ENCODE results near the gene ICAM3.
"Not testable (repeated sequence)": the region's sequence is repeated elsewhere in the genome, so short reads cannot be mapped to it uniquely, and the experiment has no call there.

ICAM3 gene

GRCh38 chr19:10339380-10339960 is at the start of gene ICAM3:
Gene ICAM3, minus strand, starts transcription at chr19:10339624. Its CDS starts 10 bp downstream, at chr19:10339614.
- peak; percentile 43 for DNase-seq (ENCODE audit: low read depth)

- DNase-seq (ENCODE audit: low read depth), result peak; percentile 76
These were observed 49.5 kb upstream of the ICAM3 start for GRCh38 chr19:10388957-10389356.

- no peak for DNase-seq (ENCODE audit: low read depth)
These were observed 45.2 kb upstream of the ICAM3 start for GRCh38 chr19:10384580-10384979.

- not testable (repeated sequence) for DNase-seq (ENCODE audit: low read depth)
These were observed 43.7 kb upstream of the ICAM3 start for GRCh38 chr19:10383223-10383499.

GRCh38 chr19:10380313-10381102 is 41.1 kb upstream of the ICAM3 start, which contains the start of gene TYK2:
Gene TYK2, minus strand, starts transcription at chr19:10380572. Its CDS starts 2,166 bp downstream, at chr19:10378406.
- peak; percentile 94 for DNase-seq (ENCODE audit: low read depth)

- no peak for DNase-seq (ENCODE audit: low read depth)
These were observed 40.5 kb upstream of the ICAM3 start for GRCh38 chr19:10379880-10380312.

- no peak for DNase-seq (ENCODE audit: low read depth)
These were observed 38.7 kb upstream of the ICAM3 start for GRCh38 chr19:10378124-10378523.

GRCh38 chr19:10377140-10377640 is 37.8 kb upstream of the ICAM3 start:
- not testable (repeated sequence) for DNase-seq (ENCODE audit: low read depth)

- DNase-seq (ENCODE audit: low read depth), result no peak
These were observed 35.5 kb upstream of the ICAM3 start for GRCh38 chr19:10374931-10375330.

- no peak for DNase-seq (ENCODE audit: low read depth)
These were observed 33.3 kb upstream of the ICAM3 start for GRCh38 chr19:10372690-10373089.

- no peak for DNase-seq (ENCODE audit: low read depth)
These were observed 28.8 kb upstream of the ICAM3 start for GRCh38 chr19:10368101-10368803.

GRCh38 chr19:10366950-10367512 is 27.6 kb upstream of the ICAM3 start:
- DNase-seq (ENCODE audit: low read depth), result not testable (repeated sequence)

- no peak for DNase-seq (ENCODE audit: low read depth)
These were observed 26.1 kb upstream of the ICAM3 start for GRCh38 chr19:10365518-10365917.

- DNase-seq (ENCODE audit: low read depth), result no peak
These were observed 25.2 kb upstream of the ICAM3 start for GRCh38 chr19:10364644-10365043.

GRCh38 chr19:10363789-10364281 is 24.4 kb upstream of the ICAM3 start:
- no peak for DNase-seq (ENCODE audit: low read depth)

- no peak for DNase-seq (ENCODE audit: low read depth)
These were observed 22.8 kb upstream of the ICAM3 start for GRCh38 chr19:10362259-10362658.

GRCh38 chr19:10361569-10362011 is 22.2 kb upstream of the ICAM3 start:
- no peak for DNase-seq (ENCODE audit: low read depth)

- DNase-seq (ENCODE audit: low read depth), result no peak
These were observed 17.0 kb upstream of the ICAM3 start for GRCh38 chr19:10356431-10356830.

- peak; percentile 31 for DNase-seq (ENCODE audit: low read depth)
These were observed 14.5 kb upstream of the ICAM3 start for GRCh38 chr19:10353793-10354391.

GRCh38 chr19:10352764-10353671 is 13.6 kb upstream of the ICAM3 start:
- DNase-seq (ENCODE audit: low read depth), result no peak

- no peak for DNase-seq (ENCODE audit: low read depth)
These were observed 7.1 kb upstream of the ICAM3 start for GRCh38 chr19:10346509-10346908.

Measured in stimulated activated CD8-positive, alpha-beta memory T cell treated with anti-CD3 and anti-CD28 coated beads, Interleukin-7, amount 100 ng/mL, for 24 hours (primary cell).